MM.1S (cell line): ENCODE results near the gene SOBP.

Experiments
- EZH2 ChIP-seq: fragments of 300-600 bp; sonication (generic); optimal IDR thresholded peaks from 2 replicates; pipeline ENCODE3; 2017; ENCODE audit warnings: low read depth, mild to moderate bottlenecking, antibody characterized with exemption, low read length, mixed read lengths
- EZH2phosphoT487 ChIP-seq: fragments of 300-600 bp; sonication (generic); IDR thresholded peaks from 2 replicates; pipeline ENCODE4 v1.6.1; 2018; ENCODE audit warnings: antibody characterized with exemption, low read length
- TF ChIP-seq, protein P1 (sequence below): fragments of 300-600 bp; sonication (generic); IDR thresholded peaks from 2 replicates; pipeline ENCODE4 v1.5.1; 2016; ENCODE audit warnings: antibody characterized with exemption, low read length, mixed read lengths

DNA sequence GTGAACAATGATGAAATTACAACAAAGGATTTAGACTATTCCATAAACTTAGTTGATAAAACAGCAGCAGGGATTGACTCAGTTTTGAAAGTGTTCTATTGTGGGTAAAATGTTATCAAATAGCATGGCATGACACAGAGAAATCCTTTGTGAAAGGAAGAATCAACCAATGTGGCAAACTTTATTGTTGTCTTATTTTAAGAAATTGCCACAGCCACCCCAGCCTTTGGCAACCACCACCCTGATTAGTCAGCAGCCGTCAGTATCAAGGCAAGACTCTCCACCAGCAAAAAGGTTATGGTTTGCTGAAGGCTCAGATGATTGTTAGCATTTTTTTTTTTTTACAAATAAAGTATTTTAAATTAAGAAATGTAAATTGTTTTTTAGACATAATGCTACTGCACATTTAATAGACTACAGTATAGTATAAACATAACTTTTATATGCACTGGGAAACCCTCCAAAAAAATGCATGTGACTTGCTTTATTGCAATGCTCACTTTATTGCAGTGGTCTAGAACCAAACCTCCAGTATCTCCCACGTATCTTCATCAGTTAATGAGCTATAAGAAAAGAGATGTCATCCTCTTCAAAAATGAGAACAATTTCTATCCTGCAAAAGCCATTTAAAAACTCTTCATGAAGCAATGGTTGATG lies 162.7 kb downstream of the SOBP start:
- TF ChIP-seq, protein P1, sequence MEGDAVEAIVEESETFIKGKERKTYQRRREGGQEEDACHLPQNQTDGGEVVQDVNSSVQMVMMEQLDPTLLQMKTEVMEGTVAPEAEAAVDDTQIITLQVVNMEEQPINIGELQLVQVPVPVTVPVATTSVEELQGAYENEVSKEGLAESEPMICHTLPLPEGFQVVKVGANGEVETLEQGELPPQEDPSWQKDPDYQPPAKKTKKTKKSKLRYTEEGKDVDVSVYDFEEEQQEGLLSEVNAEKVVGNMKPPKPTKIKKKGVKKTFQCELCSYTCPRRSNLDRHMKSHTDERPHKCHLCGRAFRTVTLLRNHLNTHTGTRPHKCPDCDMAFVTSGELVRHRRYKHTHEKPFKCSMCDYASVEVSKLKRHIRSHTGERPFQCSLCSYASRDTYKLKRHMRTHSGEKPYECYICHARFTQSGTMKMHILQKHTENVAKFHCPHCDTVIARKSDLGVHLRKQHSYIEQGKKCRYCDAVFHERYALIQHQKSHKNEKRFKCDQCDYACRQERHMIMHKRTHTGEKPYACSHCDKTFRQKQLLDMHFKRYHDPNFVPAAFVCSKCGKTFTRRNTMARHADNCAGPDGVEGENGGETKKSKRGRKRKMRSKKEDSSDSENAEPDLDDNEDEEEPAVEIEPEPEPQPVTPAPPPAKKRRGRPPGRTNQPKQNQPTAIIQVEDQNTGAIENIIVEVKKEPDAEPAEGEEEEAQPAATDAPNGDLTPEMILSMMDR = no peak
- TF ChIP-seq EZH2phosphoT487 (no peak), EZH2 (no peak)
